NK-92 treated with Interleukin-12 subunit alpha and Interleukin-12 subunit beta, amount 100 ng/mL, for 24 hours (cell line): ENCODE data around the gene CIDEA.

Experiments
- DNase-seq: peaks from one replicate; lab custom pipeline; 2025; lab: John Stamatoyannopoulos, UW

Gene CIDEA

DNA sequence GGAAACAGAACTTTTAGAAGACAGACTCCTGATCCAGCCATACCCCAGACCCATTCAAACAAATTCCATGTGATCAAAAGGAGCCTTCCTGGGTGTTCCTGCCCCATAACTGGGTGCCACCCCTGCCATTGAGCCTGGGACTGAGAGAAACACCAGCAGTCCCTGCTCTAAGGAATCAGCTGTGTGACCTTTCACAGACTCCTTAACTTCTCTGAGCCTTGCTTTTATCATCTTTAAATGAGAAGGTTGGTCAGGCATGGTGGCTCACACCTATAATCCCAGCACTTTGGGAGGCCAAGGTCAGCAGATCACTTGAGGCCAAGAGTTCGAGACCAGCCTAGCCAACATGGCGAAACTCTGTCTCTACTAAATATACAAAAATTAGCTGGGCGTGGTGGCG is 20.6 kb downstream of the CIDEA start:
- DNase-seq: no peak

GRCh38 chr18:12276736-12277554 is 22.8 kb downstream of the CIDEA start:
- DNase-seq: no peak

DNA sequence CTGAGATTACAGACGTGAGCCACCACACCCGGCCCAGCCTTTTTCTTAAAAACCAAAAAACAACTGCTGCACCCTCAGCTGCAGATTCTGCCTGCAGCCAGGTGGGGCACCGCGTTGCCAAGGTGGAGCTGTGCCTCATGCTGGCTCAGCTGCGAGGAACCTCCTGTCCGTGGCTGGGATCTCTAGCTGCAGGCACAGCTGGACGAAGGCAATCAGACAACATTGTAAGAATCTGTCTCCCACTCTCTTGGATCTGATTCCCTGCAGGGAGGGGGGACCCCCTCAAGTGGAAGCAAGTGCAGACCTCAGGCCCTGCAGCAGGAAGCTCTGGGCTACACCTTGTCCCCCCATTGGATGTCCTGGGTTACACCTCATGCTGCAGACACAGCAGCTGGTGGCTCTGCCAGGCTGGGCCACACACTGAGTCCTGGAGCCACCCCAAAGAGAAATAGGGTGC is 24.1 kb downstream of the CIDEA start:
- DNase-seq: no peak

DNA sequence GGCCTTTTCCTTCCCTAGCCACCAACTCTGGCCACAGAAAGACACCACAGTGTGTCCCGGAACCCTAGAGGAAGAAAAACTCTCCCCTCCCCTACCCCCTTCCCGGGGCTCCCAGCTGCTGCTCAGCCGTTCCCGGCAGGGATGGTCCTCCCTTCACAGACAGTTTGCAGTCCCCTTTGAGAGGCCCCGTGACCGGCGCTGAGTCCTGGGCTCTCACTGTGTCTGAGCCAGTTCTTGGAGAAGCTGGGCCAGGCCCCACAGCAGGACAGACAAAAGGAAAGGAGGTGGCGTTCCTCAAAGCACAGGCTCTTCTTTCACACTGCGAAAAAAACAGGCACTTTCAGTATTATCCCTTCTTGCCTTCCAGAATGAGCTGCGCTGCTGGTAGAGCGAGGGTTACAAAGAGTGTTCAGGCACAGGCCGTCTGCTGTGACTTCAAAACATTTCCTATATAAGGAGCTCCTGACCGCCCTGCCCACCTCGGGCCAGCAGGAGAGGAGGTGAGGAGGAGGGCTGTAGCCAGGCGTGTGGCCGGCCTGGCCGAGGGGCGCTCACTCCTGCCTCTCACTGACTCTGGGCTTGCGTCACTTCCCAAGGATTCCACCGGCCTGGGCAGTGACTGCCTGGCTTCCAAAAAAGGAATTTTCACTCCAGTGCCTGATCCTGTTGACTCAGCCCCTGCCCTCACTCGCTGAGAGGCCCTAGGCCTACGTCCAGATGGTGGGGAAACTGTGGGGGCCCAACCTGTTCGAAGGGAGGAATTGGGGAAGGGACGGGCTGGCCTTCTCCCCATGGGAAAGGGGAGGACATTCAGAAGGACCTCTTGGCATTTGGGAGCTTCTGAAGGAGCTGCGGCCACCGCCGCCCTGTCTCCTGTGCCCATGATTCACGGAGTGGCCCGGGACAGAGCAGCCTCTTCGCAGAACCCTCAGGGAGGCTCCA is 24.9 kb downstream of the CIDEA start:
- DNase-seq: no peak

DNA sequence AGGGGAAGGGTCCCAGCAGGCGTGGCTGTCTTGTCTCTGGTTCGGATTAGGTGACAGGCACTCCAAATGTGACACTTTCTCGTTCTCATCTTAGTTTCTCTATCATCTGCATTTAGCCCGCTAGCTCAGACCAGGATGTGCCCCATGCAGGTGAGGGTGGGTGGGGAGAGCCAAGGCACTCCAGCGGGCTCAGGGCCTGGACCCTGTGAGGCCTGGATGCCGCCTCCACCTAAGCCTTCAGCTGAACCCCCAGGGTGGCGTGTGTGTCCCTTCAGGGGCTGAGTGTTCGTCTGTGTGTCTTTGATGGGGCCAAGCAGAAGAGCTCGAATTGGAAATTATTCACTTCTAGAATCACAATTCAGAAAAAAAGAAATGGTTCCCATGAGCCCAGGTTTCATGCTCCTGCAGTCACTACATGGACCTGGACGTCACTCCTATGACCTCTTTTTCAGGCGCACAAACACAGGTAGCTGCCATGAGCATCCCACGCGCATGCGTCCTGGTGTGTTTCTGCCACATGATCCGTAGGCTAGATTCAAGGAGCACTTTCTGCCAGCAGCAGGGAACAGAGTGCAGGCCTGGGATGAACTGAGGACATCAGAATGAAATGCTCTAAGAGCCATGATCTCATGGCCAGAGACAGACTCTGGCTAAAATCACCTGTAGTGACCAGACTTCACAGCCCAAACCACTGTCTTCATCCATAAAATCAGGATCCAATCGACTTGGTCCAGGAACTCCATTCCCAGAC is 25.8 kb downstream of the CIDEA start:
- DNase-seq: no peak

DNA sequence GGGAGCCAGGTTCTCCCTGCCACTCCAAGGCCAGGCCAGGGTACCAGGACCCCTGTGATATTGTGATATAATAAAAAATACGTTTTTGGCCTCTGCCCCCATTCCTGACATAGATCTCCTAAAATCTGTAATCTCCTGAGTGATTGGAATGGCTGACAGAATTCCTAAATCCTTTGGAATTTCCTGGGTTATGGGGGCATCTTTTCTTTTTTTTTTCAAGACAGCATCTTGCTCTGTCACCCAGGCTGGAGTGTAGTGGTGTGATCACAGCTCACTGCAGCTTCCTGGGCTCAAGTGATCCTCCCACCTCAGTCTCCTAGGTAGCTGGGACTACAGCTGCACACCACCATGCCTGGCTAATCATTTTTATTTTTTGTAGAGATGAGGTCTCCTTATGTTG is 27.7 kb downstream of the CIDEA start:
- DNase-seq: no peak

GRCh38 chr18:12282442-12283039 is 28.4 kb downstream of the CIDEA start:
- no peak for DNase-seq

DNA sequence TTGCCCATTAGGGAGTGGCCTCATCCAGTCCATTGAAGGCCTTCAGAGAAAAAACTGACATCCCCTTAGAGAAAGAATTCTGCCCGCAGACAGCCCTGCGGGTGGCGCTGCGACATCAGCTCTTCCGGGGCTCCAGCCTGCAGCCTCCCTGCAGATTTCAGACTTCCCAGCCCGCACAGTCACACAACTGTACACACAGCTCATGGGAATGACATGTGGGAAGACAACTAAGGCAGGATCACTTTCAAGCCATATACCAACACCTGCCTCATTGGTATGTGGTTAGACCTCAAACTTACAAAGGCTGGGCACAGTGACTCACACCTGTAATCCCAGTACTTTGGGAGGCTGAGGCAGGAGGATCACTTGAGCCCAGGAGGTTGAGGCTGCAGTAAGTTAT is 29.1 kb downstream of the CIDEA start:
- no peak for DNase-seq

GRCh38 chr18:12283666-12284065 is 29.5 kb downstream of the CIDEA start:
- no peak for DNase-seq

GRCh38 chr18:12287131-12287681 is 33.0 kb downstream of the CIDEA start:
- DNase-seq: no peak

DNA sequence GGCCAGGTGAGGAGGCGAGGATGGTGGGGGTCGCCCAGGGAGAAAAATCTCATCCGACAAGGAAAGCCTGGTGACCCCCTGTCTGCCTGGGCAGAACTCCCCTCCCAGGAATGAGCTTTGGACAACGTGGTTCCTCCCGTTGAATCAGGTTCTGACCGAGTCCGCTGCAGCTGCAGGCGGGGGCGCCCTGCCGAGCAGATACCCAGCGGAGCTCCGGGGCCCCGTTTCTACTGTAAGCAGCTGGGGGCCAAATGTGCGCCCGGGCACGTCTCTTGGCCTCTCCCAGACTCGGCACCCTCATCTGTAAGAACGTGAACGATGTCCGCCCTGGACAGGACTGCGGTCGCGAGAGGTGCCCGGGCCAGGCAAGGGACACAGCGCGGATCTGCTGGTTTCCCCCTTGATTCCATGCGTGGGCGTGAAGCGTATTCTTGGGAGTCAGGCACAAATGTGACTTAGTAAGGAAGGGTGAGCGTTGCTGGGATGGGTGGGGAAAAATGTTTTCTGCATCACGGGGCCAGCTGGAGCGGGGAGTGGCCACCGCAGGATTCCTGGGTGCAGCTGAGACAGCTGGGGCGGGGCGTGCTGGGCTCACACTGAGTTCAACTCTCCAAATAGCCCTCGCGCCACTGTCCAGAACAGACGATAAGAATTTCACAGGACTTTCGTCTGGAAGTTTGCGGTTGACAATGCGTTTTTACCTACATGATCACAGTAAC is 33.7 kb downstream of the CIDEA start:
- no peak for DNase-seq

- no peak for DNase-seq
Observed at GRCh38 chr18:12288403-12288755, 34.2 kb downstream of the CIDEA start.

GRCh38 chr18:12290086-12290485 is 35.9 kb downstream of the CIDEA start:
- DNase-seq: no peak

- no peak for DNase-seq
Observed at GRCh38 chr18:12291161-12291560, 37.0 kb downstream of the CIDEA start.

- DNase-seq: no peak
Observed at GRCh38 chr18:12291690-12292089, 37.5 kb downstream of the CIDEA start.

DNA sequence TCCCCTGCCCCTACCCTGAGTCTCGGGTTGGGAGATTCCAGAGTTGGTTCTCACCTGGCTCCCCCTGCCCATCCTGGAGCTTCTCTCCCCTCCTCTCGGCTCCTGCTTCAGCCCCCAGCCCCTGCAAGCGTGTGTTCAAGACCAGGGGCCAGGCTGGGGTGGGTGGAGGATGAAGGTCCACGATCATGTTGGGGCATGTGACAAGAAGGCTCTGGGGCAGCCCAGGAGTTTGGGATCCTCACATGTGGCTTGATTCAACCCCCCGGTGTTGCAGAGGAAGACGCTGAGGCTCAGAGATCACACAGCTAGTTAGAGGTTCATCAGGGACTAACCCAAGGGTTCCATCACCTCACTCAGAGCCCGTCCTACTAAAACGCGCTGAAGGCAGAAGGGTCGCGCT is 39.7 kb downstream of the CIDEA start:
- no peak for DNase-seq

DNA sequence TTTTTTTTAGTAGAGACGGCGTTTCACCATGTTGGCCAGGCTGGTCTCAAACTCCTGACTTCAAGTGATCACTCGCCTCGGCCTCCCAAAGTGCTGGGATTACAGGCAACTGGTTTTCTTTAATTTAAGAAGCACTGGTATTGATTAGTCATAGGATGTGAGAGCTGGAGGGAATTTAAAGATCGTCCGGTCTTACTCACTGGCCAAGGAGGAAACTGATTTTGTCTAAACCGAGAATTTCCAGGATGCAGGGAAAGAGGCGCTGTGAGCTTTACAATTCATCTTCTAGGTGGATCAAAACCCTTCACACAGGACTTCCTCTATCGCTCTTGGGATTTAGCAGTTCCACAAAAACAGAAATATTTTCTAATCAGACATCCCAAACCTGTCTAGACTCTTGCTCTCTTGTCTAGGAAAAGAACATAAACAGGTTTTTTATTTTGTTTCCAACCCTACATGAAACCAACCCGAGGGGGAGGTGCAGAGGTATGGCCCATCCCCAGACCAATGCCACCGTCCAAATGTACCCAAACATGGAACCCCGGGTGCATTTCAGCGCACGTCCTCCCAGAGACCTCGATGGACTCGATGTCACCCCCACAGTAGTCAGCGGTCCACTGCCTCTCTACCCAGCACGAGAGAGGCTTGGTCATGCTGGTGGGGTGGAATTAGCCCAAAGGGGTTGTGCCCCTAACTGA is 41.4 kb downstream of the CIDEA start:
- no peak for DNase-seq

DNA sequence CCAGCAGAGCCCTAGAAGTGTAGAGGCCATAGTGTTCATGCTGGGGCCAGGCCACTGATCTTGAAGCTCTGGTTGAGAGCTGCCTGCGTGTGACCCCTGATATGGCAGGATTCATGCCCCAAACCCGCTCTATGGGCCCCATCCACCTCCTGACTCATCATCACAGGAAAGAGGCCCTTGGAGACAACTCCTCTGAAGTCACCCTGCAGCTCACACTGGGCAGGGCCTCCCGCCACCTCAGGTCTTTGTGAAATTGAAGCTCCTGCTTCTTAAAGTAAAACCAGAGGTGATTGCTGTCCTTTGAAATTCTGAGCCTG is 41.9 kb downstream of the CIDEA start:
- no peak for DNase-seq

DNA sequence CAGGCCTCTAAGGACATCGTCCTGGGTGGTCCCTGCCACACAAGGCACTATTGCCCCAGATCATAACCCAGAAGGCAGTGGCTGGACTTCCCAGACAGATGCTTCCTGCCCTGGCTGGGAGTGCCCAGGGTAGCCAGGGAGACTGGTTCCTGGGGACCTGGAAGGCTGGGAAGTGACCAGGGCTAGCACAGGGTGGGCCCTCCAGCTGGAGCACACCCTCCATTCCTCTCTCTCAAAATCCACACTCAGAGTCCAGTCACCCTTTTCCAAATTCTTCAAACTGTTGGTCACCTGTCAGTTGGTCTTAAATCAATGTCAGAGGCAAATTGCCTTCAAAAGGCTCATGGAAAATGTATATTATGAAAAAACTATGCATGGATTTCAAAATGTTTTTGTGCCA is 42.3 kb downstream of the CIDEA start:
- no peak for DNase-seq

DNA sequence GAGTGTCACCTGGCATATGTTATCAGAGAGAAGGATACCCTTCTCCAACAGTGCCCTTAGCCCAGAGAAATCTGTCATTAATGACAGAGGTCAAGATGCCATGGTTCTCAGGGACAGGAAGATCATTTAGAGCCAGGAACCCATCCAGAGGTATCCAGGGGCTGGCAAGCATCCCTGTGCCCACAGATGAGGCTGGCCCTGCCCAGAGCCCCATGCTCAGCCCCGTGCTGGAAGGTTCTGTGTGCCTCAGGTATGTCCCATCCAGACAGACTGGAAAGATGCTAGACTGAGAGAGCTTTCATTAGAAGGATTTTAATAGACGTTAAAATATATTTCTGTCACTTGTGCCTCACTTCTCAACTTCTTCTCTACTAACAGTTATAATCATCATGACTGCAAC is 45.7 kb downstream of the CIDEA start:
- no peak for DNase-seq
